Keratinocyte (primary cell): ENCODE results near the gene TPPP3.

Source experiments
- EZH2 ChIP-seq: IDR thresholded peaks from one replicate; pipeline ENCODE4 v1.6.1; 2012; ENCODE audit warnings: inconsistent platforms, mild to moderate bottlenecking, low read length, moderate library complexity
- TF ChIP-seq, protein P1 (sequence below), 3 experiments: IDR thresholded peaks in 1 of 3; conservative IDR thresholded peaks in 1 of 3; optimal IDR thresholded peaks in 1 of 3; 2 replicates in 2 of 3; 3 replicates in 1 of 3; pipeline versions ENCODE3 to v1.5.1; 2011; ENCODE audit warnings: low read length in 3 of 3, mild to moderate bottlenecking in 3 of 3, moderate library complexity in 2 of 3, control low read depth in 1 of 3, inconsistent platforms in 1 of 3; ENCODE audit not compliant: insufficient read depth in 2 of 3; ENCODE audit errors: extremely low read depth in 1 of 3

DNA sequence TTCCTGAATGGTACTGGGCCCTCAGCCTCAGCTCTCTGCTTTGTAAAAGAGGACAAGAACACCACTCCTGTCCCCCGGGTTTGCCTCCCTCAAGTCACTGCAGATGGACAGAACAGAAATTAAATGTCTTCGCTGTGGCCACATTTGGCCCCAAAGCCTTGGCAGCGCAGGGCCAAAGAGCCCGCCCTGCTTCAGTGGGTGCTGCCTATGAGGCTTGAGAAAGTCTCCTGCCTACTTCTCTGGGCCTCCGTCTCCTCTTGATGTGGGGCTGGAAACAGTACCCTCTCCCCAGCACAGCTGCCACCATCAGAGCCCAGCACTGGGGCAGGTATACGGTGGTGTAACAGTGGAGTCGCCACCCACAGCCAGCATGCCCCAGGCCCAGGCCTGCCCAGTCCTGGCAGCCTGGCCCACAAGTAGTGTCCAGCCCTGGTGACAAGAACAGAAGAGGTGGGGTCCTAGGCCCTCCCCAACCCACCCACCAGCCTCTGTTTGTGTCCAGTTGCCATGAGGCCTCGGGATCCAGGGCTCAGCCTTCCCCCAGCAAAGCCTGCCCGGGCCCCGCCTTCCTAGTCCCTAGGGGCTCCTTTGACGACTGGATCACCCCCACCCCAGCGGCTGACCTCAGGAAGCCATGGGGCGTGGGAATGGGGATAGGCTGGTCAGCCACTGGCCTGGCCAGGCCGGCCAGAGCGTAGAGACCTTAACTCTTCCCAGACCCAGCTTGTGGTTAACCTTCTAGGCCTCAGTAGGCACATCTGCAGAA, 3.9 kb upstream of the TPPP3 start:
- TF ChIP-seq, protein P1, sequence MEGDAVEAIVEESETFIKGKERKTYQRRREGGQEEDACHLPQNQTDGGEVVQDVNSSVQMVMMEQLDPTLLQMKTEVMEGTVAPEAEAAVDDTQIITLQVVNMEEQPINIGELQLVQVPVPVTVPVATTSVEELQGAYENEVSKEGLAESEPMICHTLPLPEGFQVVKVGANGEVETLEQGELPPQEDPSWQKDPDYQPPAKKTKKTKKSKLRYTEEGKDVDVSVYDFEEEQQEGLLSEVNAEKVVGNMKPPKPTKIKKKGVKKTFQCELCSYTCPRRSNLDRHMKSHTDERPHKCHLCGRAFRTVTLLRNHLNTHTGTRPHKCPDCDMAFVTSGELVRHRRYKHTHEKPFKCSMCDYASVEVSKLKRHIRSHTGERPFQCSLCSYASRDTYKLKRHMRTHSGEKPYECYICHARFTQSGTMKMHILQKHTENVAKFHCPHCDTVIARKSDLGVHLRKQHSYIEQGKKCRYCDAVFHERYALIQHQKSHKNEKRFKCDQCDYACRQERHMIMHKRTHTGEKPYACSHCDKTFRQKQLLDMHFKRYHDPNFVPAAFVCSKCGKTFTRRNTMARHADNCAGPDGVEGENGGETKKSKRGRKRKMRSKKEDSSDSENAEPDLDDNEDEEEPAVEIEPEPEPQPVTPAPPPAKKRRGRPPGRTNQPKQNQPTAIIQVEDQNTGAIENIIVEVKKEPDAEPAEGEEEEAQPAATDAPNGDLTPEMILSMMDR (optimal IDR thresholded peaks at IDR 0.05 in 1 of 3, IDR thresholded peaks at IDR 0.05 in 1 of 3, conservative IDR thresholded peaks at IDR 0.05 in 1 of 3; ENCODE audit: extremely low read depth in 1 of 3, insufficient read depth in 2 of 3, low read length in 3 of 3) = no peak
- no peak for TF ChIP-seq EZH2
